ENCODE measurements around the gene FAH.

DNA sequence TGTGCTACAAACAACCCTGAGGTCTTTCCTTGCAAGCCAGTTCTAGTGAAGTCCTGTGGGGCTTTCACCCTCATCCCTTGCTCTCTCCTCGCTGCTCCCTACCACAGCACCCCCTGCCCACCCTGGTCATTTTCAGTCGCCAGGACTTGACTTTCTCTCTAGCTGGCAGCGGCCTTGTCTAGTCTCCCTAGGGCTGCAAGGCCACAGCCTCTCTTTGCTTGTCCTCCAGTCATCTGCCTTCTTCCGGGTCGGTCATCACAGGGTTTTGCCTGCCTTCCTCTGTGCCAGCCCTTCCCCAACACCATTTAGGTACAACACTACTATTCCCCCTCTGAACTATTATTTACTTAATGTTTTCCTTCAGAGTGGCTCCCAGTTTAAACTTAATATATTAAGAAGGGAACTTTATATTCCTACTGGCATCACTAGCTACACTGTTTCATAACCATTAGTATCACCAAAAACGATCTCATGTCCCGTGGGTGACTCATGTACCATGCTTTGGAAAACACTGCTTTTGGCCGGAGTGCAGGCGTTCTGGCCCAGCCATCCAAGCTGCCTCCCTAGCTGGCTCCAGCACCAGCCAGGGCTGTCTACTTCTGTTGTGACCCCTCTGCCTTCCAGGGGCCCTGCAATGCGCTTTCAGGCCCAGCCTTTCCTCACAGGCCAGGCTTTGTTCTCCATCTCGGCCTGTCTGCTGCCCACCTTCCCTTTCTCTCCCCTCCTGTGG lies 21.4 kb downstream of the FAH start:
- TF ChIP-seq, protein P1, sequence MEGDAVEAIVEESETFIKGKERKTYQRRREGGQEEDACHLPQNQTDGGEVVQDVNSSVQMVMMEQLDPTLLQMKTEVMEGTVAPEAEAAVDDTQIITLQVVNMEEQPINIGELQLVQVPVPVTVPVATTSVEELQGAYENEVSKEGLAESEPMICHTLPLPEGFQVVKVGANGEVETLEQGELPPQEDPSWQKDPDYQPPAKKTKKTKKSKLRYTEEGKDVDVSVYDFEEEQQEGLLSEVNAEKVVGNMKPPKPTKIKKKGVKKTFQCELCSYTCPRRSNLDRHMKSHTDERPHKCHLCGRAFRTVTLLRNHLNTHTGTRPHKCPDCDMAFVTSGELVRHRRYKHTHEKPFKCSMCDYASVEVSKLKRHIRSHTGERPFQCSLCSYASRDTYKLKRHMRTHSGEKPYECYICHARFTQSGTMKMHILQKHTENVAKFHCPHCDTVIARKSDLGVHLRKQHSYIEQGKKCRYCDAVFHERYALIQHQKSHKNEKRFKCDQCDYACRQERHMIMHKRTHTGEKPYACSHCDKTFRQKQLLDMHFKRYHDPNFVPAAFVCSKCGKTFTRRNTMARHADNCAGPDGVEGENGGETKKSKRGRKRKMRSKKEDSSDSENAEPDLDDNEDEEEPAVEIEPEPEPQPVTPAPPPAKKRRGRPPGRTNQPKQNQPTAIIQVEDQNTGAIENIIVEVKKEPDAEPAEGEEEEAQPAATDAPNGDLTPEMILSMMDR (IDR thresholded peaks at IDR 0.05; ENCODE audit: low read depth, low read length), result no peak
- TF ChIP-seq POLR2A (IDR thresholded peaks at IDR 0.05; ENCODE audit: extremely low read depth, insufficient read length) (no peak), MYC (IDR thresholded peaks at IDR 0.05; ENCODE audit: low read depth, low read length) (no peak)
- TF ChIP-seq, protein P2, sequence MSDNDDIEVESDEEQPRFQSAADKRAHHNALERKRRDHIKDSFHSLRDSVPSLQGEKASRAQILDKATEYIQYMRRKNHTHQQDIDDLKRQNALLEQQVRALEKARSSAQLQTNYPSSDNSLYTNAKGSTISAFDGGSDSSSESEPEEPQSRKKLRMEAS (IDR thresholded peaks at IDR 0.05; ENCODE audit: low read depth, low read length), result no peak
